Activated naive CD4-positive, alpha-beta T cell treated with anti-CD3 and anti-CD28 coated beads, Interleukin-2, amount 50 U/mL, for 24 hours (primary cell): ENCODE results near the gene PHF21B.

Experiments used
- H3K27ac Mint-ChIP-seq: one replicate; pipeline ENCODE4 v1.8.0; 2021; ENCODE audit warnings: mild to moderate bottlenecking, mixed read lengths
- H3K27me3 Mint-ChIP-seq: one replicate; pipeline ENCODE4 v1.8.0; 2021; ENCODE audit warnings: mixed read lengths
- H3K36me3 Mint-ChIP-seq: one replicate; pipeline ENCODE4 v1.8.0; 2021; ENCODE audit warnings: mixed read lengths
- H3K4me1 Mint-ChIP-seq: one replicate; pipeline ENCODE4 v1.8.0; 2021; ENCODE audit warnings: mixed read lengths
- H3K4me3 Mint-ChIP-seq: one replicate; pipeline ENCODE4 v1.8.0; 2021; ENCODE audit warnings: mild to moderate bottlenecking, mixed read lengths
- H3K9me3 Mint-ChIP-seq: one replicate; pipeline ENCODE4 v1.8.0; 2021; ENCODE audit warnings: mixed read lengths

The PHF21B gene

GRCh38 chr22:44985906-44986527, 23.8 kb downstream of the PHF21B start:
- Mint-ChIP-seq H3K36me3 (no peaks in the 10 kb centered on the region), H3K4me1 (no peaks in the 10 kb centered on the region), H3K4me3 (no peak overlapping the region), H3K27me3 (peaks cover 2% of the 10 kb centered on the region), H3K9me3 (peaks cover 6% of the 10 kb centered on the region), H3K27ac (no peak overlapping the region)

- no peak overlapping the region for H3K27ac Mint-ChIP-seq
- no peaks in the 10 kb centered on the region for H3K4me1 Mint-ChIP-seq
- no peaks in the 10 kb centered on the region for H3K36me3 Mint-ChIP-seq
- H3K27me3 Mint-ChIP-seq: peaks cover 9% of the 10 kb centered on the region
- H3K4me3 Mint-ChIP-seq: no peak overlapping the region
- peaks cover 6% of the 10 kb centered on the region for H3K9me3 Mint-ChIP-seq
These were observed 25.8 kb downstream of the PHF21B start for GRCh38 chr22:44983878-44984482.

DNA sequence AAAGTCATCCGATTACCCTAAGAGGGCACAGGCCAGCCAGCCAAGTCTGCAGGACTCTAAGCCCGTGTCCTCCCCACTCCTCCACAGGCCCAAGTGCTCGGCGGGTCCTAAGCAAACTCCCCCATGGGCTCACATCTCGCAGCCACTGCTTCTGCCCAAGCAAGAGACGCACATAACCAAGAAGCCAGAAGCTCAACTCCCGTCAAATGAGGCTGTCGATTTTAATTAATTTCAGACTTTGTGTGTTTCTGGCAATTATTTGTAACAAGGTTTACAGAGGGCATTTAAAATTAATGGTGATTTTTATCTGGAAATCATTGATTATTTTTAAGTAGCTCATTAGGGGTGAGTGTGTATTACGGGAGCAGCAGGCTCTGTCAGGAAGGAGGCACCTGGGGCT, 27.4 kb downstream of the PHF21B start:
- no peaks in the 10 kb centered on the region for H3K36me3 Mint-ChIP-seq
- peaks cover 9% of the 10 kb centered on the region for H3K27me3 Mint-ChIP-seq
- no peak overlapping the region for H3K4me3 Mint-ChIP-seq
- no peak overlapping the region for H3K27ac Mint-ChIP-seq
- no peaks in the 10 kb centered on the region for H3K4me1 Mint-ChIP-seq
- H3K9me3 Mint-ChIP-seq: peaks cover 6% of the 10 kb centered on the region

DNA sequence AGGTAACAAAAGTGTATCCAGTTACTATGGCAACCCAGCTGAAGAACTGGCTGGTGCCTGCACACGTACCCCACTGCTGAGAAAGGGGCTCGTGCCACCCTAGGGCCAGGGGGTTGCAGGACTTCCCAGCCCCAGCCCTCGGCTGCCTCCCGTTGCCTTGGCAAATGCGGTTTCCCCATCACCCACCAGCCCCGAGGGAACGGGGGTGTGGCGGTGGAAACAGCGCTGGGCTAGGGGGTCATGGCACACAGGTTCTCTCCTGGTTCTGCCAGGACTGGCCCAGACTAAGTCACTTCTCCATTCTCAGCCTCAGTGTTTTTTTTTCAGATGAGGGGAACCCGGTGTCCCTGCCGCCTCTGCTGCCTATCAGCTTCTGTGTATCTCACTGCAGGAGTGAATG, 27.9 kb downstream of the PHF21B start:
- peaks cover 9% of the 10 kb centered on the region for H3K27me3 Mint-ChIP-seq
- H3K4me3 Mint-ChIP-seq: no peak overlapping the region
- H3K9me3 Mint-ChIP-seq: peaks cover 6% of the 10 kb centered on the region
- H3K36me3 Mint-ChIP-seq: no peaks in the 10 kb centered on the region
- no peaks in the 10 kb centered on the region for H3K4me1 Mint-ChIP-seq
- no peak overlapping the region for H3K27ac Mint-ChIP-seq

GRCh38 chr22:44979154-44979553, 30.7 kb downstream of the PHF21B start:
- H3K4me3 Mint-ChIP-seq: no peak overlapping the region
- H3K27ac Mint-ChIP-seq: no peak overlapping the region
- no peaks in the 10 kb centered on the region for H3K4me1 Mint-ChIP-seq
- H3K36me3 Mint-ChIP-seq: no peaks in the 10 kb centered on the region
- H3K27me3 Mint-ChIP-seq: peaks cover 11% of the 10 kb centered on the region
- peaks cover 5% of the 10 kb centered on the region for H3K9me3 Mint-ChIP-seq

GRCh38 chr22:44975427-44976262, 34.2 kb downstream of the PHF21B start:
- Mint-ChIP-seq H3K4me3 (no peak overlapping the region), H3K36me3 (no peaks in the 10 kb centered on the region), H3K27ac (no peak overlapping the region), H3K4me1 (no peaks in the 10 kb centered on the region), H3K9me3 (no peaks in the 10 kb centered on the region), H3K27me3 (peaks cover 10% of the 10 kb centered on the region)

- H3K4me3 Mint-ChIP-seq: no peak overlapping the region
- no peak overlapping the region for H3K27ac Mint-ChIP-seq
- no peaks in the 10 kb centered on the region for H3K36me3 Mint-ChIP-seq
- no peaks in the 10 kb centered on the region for H3K9me3 Mint-ChIP-seq
- no peaks in the 10 kb centered on the region for H3K4me1 Mint-ChIP-seq
- peaks cover 12% of the 10 kb centered on the region for H3K27me3 Mint-ChIP-seq
These were observed 35.4 kb downstream of the PHF21B start for GRCh38 chr22:44974454-44974853.

DNA sequence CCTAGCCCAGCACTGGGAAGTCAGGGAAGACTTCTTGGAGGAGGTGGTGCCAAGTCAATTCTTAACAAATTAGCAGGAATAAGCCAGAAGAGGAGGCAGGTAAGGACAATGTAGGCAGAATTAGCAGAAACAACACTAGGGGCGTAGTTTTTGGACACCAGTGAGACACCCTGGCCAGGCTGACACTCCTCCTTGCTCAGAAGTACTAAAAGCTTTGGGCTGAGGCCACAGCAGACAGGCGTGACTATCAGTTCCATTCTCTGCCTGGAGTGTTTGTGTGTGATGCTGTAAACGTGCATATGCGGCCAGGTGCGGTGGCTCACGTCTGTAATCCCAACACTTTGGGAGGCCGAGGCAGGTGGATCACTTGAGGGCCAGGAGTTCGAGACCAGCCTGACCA, 36.0 kb downstream of the PHF21B start:
- no peaks in the 10 kb centered on the region for H3K36me3 Mint-ChIP-seq
- peaks cover 11% of the 10 kb centered on the region for H3K27me3 Mint-ChIP-seq
- no peak overlapping the region for H3K27ac Mint-ChIP-seq
- H3K4me3 Mint-ChIP-seq: no peak overlapping the region
- no peaks in the 10 kb centered on the region for H3K9me3 Mint-ChIP-seq
- H3K4me1 Mint-ChIP-seq: no peaks in the 10 kb centered on the region

- Mint-ChIP-seq H3K4me3 (no peak overlapping the region), H3K36me3 (no peaks in the 10 kb centered on the region), H3K27me3 (peaks cover 11% of the 10 kb centered on the region), H3K9me3 (no peaks in the 10 kb centered on the region), H3K27ac (no peak overlapping the region), H3K4me1 (no peaks in the 10 kb centered on the region)
These were observed 37.3 kb downstream of the PHF21B start for GRCh38 chr22:44972363-44973083.

DNA sequence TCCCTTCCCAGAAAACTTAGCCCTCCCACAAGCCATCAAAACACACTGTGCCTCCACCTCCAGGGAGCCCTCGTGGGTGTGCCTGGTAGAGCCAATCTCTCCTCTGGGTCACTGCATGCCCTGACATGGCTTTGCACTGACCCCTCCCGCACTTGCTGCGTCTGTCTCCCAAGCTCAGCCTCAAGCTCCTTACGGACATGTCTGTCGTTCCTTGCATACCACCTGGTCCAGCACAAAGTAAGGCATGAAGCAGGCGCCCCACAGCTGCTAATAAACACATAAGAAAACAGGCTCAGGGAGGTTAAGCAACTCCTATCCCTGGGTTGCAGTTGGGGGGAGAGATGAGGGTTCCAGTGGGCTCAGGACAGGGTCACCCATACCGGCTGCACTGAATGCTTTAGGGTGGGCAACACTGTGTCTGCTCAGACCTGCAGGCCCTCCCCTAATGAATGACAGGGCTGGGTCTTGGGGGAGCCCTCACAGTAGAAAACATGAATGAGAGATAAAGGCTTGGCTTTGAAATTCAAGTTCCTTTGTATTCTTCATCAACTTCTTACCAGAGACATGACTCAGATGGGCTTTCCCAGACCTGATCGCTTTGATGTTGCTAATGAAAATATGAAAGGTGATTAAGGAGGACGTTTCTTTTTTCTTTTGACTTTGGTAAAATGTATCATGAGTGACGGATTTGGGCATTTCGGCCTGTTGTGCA, 38.0 kb downstream of the PHF21B start:
- Mint-ChIP-seq H3K4me3 (no peak overlapping the region), H3K27me3 (peaks cover 11% of the 10 kb centered on the region), H3K36me3 (no peaks in the 10 kb centered on the region), H3K27ac (no peak overlapping the region), H3K4me1 (no peaks in the 10 kb centered on the region), H3K9me3 (no peaks in the 10 kb centered on the region)

DNA sequence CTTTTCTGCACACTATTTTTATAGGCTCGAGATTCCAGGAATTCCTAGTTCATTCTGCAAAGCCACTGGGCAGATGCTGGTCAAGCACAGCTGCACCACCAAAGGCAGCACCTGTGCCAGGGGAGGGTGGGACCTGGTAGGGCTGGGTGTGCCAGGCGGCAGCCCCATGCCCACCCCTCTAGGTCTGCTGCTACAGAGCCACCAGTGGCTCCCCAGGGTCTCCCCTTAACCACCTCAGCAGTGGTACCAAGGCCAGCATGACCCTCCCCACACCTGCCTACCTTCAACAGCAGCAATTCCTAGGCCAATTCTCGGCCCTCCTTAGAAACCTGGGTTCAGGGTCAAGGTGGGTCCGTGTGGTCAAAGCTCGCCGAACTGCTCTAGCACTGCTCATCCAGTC, 39.5 kb downstream of the PHF21B start:
- Mint-ChIP-seq H3K4me3 (no peak overlapping the region), H3K36me3 (no peaks in the 10 kb centered on the region), H3K4me1 (no peaks in the 10 kb centered on the region), H3K27ac (no peak overlapping the region), H3K9me3 (no peaks in the 10 kb centered on the region), H3K27me3 (peaks cover 11% of the 10 kb centered on the region)

GRCh38 chr22:44969817-44970216, 40.0 kb downstream of the PHF21B start:
- Mint-ChIP-seq H3K4me1 (no peaks in the 10 kb centered on the region), H3K36me3 (no peaks in the 10 kb centered on the region), H3K9me3 (no peaks in the 10 kb centered on the region), H3K27me3 (peaks cover 11% of the 10 kb centered on the region), H3K4me3 (no peak overlapping the region), H3K27ac (no peak overlapping the region)

DNA sequence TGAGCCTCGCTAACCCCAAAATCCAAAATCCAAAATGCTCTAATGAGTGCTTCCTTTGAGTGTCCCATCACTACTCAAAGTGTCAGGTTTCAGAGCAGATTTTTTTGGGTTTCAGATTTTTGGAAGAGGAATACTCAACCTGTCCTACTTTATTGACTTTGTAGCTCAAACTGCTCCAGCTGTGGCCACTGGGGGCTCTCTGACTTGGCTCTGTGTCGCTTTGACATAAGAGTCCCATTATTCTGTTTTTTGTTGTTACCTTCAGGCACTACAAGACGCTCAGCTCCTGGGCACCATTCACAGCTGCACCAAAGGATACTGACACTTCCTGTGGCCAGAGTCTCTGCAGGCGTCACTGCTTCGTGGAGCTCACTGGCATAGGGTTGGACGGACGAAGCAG, 41.1 kb downstream of the PHF21B start:
- H3K4me1 Mint-ChIP-seq: no peaks in the 10 kb centered on the region
- H3K27ac Mint-ChIP-seq: no peak overlapping the region
- no peaks in the 10 kb centered on the region for H3K36me3 Mint-ChIP-seq
- no peak overlapping the region for H3K4me3 Mint-ChIP-seq
- peaks cover 9% of the 10 kb centered on the region for H3K27me3 Mint-ChIP-seq
- H3K9me3 Mint-ChIP-seq: no peaks in the 10 kb centered on the region

GRCh38 chr22:44965171-44965570, 44.6 kb downstream of the PHF21B start:
- Mint-ChIP-seq H3K4me3 (no peak overlapping the region), H3K27ac (no peak overlapping the region), H3K4me1 (no peaks in the 10 kb centered on the region), H3K36me3 (no peaks in the 10 kb centered on the region), H3K9me3 (no peaks in the 10 kb centered on the region), H3K27me3 (peaks cover 4% of the 10 kb centered on the region)

DNA sequence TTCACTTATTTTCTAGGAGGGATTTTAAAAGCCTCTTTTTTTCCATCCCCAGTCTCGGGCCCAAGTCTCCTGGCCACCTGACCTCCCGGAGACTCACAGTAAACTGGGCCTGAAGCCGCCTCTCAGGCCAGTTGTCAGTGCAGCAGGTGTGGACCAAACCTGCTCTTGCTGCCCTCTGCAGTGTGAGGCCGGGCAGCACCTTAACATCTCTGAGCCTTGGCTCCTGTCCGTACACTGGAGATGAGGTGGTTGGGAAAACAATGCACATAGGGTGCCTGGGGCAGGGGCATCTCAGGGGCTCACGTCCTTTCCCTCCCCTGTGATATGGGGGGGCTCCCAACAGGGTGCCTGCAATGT, 45.1 kb downstream of the PHF21B start:
- Mint-ChIP-seq H3K36me3 (no peaks in the 10 kb centered on the region), H3K27ac (no peak overlapping the region), H3K27me3 (peaks cover 2% of the 10 kb centered on the region), H3K4me1 (no peaks in the 10 kb centered on the region), H3K9me3 (no peaks in the 10 kb centered on the region), H3K4me3 (no peak overlapping the region)
